NCI-H187 (cell line): ENCODE data around the gene TGFBI.

Source experiments
- DNase-seq, 2 experiments: peaks; one replicate each; lab custom pipeline; 2025; lab: John Stamatoyannopoulos, UW

Gene TGFBI

DNA sequence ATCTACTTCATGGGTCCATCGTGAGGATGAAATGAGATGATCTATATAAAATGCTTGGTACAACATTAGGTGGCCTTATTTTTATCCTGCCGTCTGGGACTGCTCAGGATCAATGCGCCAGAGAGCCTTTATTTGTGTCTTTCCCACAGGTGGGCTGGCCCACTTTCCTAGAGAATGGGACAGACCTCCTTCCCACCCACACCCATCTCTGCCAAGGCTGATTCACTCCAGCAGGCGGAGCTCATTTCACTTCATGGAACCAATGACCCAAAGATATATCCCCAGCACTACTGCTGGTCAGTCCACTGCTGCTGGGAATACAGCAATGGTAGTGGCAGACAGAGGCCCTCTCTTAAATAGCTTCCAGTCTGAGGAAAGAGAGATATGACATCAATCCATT lies 35.7 kb downstream of the TGFBI start:
- DNase-seq: no peak

DNA sequence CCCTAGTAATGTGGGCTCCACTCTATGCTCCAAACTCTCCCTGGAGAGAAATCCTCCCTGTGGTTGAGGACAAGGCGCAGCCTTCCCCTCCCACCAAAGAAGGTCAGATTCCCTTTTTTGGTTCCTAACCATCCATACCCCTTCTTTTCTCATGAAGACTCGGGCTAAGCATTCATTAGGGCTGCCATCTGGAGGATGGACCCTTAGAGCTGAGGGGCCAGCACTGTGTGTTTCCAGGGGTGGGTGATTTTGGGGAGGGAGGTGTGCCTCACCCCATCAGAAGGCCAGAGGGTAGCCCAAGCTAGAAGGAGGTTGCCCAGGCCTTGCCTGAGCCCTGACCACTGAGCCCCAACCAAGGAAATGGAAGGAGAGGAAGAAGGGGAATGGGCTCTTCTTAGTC lies 36.8 kb downstream of the TGFBI start:
- no peak for DNase-seq

DNA sequence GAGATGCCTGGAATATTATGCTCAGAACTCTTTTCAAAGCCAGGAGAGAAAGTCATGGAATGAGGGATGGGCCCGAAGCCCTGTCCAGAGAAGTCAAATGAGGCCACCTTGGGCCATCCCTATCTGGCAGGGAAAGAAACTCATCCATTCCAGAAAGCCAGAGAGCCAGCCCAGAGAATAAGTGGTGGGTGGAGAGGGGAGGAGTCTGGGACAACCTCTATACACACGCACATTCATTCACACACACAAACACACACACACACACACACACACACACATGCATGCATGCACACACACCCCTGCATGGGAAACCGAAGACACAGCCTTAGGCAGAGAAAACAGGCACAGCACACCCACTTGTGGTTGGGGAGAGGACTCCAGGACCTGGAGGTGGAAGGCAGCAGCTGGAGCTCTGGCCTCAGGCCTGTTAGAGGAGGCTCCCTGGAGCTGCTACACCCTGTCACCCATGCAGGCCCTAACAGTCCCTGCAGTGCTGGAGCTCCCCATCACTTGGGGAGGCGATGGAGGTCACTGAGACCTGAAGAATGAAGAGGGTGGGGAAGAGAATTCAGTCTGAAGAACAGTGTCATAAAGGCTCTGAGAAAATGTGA lies 38.0 kb downstream of the TGFBI start:
- no peak for DNase-seq

DNA sequence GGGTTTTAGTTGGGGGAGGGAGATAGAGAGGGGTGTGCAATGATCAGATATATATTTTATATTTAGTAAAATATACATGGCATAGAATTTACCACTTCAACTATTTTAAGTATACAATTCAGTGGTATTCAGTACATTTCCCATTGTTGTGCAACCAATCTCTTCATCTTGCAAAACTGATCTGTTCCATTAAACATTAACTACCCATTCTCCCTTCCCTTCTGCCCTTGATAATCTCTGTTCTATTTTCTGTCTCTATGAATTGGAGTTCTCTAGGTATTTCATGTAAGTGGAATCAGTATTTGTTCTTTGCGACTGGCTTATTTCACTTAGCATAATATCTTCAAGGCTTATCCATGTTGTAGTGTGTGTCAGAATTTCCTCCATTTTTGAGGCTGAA lies 38.6 kb downstream of the TGFBI start:
- no peak for DNase-seq

DNA sequence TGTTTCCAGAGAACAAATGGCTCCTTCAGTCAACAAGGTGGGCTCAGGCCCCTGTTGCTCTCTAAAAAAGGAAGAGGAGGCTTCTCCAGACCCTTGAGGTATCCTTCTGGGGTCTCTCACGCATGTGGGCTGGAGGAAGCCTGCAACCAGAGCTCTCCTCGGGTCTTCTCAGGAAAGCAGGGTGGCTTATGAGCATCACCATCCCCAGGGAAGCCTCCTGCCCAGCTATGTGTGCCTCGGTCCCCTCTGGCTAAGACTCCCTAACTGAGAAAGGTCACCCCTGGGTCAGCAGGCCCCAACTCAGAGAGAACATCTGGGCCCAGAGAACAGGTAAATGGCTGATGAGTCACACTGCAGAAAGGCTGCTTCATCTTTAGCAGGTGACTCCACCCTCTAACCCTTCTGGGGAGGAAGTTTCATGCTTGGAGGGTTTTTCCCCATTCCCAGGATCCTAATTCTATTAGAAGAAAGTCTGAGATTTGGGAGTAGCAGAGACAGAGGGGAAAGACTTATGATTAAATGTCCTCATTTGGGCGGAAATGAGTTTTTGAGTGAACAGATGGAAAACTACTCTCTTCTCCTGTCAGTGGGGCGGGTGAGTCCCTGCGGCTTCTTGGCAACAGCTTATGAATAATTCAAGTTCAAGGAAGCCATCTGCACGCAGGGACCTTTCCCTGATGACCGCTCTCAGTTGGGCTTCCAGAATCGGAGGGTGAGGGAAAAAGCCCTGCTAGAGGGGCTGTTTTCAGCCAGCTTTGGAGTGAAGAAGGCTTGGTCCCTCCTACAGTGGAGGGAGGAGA lies 41.9 kb downstream of the TGFBI start:
- no peak for DNase-seq

DNA sequence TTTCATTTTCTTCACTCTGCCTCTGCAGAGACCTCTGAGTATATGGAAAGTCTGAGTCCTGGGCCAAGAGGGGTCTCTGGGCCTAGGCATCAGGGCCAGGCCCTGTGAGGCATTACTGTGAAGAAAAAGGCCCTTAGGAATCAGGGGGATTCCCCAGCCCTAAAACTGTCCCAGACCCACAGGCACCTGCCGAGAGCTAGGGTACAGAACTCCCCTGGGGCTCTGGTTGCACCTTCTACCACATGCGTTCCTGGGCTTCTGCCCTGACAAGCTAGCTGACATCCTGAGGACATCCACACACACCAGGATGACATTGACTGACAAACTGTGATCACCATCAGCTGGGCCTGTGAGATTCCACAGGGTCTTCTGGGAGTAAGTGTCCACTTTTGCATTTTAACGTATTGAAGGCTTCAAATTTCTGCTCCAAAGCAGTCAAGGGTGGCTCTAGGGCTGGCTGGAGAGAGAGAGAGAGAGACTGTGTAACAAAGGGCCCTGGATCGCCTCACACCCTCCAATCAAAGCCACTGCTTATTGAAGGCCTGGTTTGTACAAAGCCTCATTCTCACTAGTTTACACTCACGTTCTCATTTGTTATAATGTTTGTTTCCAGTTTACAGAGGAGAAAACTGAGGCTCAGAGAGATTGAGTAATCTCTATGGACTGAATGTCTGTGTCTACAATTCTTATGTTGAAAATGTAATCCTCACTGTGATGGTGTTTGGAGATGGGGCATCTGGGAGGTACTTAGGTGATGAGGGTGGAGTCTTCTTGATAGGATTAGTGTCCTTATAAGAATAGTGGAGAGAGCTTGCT lies 45.1 kb downstream of the TGFBI start:
- DNase-seq: no peak

DNA sequence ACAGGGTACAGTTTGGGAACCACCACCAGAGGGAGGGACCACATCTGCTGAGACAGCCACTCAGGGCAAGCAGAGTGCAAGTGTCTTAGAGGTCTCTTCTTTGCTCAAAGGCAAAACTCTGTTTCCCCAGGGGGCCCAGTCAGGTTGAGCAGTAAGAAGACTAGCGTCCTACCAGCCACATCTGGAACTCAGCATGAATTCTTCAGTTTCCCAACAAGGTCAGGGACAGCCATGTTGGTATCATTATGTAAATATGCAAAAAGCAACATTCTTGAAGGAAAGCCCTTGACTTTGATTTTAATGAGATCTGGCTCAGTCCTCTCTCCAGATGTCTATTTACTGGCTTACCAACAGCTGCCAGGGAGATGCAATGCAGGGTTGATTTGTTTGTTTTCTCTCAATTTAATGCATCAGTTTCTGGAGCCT lies 46.7 kb downstream of the TGFBI start:
- DNase-seq: no peak

DNA sequence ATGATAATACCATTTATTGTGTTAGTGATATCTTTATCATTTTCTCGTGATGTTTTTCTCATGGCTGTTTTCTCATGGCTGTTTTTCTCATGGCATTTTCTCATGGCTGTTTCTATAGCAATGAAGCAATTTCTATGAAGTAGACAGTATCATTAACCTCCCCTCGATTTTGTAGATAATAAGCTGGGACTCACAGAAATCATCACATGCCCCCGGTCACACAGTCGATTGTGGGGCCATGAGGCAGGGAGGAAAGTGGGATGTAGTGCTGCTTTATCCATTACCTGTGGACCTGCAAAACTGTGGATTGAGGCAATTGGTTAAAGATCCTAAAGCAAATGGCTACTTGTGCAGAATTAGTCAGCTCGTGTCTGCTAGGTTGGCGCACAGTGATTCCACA lies 47.3 kb downstream of the TGFBI start:
- DNase-seq: no peak

DNA sequence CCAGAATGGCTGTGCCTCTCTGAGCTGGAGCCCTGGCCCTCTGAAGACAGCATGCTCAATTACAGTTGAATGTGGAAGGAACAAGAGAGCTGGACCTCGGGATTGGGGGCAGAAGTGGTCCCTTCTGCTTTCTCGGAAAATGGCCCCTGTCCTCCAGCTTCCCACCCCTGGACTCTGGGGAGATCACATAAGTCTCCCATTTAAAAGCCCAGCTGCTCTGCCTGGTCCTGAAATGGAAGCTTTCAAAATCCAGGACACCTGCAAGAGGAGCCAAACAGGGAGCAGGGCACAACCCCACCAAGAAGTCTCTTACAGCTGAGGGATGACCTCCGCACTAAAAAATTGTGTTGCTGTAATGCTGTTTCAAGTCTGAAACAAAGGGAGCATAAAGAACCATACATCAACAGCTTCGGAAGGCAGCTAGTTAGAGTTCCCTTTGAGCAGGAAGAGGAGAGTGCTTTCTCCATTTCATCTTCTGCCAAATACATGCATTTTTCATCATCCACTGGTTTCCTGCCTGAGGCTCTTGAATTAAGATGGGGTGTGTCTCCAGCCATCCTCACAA lies 48.2 kb downstream of the TGFBI start:
- DNase-seq: no peak

DNA sequence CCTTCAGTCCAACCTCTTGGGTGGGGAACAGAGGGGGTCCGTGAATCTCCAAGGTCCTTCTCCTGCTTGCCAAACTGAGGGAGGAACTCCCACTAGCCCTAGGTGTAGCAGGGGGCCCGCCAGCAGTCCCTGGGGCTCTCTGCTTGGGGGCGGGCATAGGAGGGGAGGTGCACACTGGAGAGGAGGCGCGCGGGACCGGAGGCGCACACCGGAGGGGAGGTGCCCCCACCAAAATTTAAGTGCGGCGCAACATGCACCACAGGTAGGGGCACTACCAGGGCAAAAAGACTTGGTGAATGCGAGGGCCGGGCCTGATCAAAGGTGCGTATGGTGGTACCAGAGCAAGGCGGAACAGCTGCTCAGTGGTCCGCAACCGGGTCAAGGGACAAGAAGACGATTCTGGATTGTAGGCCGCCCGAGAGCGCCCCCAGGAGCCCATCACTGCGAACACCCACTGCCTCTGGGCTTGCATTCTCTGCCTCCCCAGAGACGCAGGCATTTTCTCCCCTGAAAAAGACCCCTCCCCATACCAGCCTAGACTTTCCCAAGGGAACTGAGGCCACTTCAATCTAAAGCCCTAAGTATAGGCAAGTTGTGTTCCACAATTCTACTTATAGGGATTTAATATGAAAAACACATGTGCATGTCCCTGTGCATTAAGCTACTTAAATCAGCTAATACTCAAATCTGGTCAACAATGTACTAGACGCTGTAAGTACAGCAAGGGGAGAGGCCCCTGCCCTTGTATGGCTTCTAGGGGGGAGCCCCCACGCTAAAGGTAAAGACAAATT lies 50.6 kb downstream of the TGFBI start:
- DNase-seq: no peak

DNA sequence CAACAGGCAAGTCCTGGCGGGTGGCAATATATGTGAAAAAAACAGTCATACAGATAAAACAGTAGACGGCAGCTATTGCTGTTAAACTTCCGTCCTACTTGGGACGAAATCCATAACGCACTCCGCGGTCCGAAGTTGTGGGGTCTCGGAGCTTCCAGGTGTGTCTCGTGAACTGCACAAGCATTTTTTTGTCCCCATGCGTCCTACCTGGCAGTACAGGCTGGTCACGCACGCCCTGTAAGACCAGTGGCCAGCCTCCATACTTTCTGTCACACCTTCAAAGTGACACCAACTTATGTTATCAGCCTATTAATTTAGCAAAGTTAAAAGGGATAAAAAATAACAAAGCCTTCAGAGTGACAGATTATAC lies 51.3 kb downstream of the TGFBI start:
- DNase-seq: no peak

DNA sequence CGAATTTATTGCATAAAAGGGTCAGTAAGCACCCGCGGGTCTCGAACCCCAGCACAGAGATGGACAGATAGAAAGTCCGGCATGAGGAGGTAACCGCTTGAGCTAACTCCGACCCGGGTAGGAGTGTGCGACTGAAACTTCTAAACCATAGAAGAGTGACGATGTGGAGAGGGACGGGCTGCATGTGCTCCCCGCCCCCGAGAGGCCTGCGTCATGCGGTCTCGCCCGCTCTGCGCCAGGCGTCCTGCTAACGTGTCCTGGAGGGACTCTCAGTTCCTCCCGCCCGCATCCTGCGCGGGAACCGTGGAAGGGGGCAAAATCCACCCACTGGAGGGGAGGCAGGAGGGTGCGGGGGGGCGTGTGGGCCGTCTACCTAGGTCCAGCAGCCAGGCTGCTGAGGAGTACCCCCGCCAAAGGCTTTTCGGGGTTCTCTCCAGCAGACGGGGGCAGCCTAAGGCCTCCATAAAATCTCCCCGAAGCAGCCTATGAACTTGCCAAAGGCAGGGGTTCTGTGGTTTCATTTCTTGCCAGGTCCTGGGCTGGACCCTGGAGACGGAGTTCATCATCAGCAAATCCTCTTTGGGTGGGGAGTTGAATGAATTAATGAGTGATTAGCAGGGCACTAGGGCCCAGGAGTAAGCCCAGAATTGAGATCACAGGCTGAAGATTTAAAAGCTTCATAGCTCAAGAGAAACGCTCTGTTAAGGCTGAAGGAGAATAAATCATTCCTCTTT lies 51.9 kb downstream of the TGFBI start:
- DNase-seq: no peak

DNA sequence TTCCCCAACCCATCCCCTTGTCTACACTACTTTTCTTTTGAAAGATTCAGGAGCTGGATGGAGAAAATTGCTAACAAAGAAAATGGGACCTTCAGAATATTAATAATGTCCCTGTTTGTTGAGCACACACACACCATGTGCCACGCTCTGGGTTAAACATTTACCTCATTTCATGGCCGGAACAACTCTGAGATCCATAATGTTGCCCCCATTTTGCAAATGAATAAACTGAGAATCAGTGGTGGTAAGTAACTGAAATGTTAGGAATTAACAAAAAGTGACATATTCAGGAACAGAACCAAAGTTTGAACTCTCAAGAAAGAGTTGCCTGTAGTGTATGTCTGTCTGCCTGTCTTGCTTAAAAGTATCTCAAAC lies 52.4 kb downstream of the TGFBI start:
- DNase-seq: no peak

DNA sequence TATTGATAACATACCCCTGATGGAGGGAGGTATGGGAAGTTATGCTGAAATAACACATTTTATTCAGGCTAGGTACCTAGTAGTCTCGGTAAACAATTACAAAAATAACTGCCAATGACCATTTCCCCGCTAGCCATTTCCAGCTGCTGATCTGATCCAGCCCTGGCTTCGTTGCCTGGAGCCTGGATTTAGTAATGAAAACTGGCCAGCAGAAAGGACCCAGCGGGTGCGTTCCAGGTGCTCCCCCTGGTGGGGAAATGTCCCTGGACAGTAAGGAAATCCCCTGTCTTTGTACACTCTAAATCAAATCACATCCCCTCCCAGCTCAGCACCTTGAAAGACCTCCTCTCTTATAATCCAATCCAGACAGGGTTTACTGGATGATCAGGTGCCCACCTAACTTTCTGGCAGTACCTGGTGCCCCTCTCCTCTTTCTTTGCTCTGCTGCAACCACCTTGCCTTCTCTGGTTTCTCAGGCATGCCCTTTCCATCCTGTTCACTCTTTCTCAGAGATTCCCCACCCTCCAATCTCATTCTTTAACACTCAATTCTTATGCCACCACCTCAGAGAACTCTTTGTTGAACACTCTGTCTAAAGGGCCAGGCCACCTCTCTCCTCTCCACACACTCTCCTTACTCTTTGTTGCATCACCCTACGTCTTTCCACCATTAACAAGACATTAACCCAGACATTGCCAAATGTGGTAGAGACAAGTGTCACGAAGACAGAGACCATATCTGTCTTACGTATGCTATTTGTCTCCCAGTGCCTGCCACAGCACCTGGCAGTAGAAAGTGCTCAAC lies 53.8 kb downstream of the TGFBI start:
- DNase-seq: peak in 1 of 2 experiments; percentile 8

DNA sequence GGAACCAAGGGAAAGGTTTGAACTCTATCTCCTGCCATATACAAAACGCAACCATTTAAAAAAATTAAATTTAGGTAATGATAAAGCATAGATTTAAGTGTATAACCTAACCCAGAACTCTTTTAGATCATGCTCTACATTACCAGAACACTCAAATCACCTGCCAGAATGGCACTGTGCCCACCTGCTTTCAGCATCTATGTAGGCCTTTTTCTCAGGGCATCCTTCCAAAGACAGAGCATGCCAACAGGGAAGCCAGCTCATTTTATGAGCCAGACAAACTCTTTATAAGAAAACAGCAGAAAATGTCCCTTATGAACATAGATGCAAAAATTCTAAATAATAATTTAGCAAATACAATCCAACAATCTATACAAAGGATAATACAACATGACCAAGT lies 55.9 kb downstream of the TGFBI start:
- DNase-seq: no peak

DNA sequence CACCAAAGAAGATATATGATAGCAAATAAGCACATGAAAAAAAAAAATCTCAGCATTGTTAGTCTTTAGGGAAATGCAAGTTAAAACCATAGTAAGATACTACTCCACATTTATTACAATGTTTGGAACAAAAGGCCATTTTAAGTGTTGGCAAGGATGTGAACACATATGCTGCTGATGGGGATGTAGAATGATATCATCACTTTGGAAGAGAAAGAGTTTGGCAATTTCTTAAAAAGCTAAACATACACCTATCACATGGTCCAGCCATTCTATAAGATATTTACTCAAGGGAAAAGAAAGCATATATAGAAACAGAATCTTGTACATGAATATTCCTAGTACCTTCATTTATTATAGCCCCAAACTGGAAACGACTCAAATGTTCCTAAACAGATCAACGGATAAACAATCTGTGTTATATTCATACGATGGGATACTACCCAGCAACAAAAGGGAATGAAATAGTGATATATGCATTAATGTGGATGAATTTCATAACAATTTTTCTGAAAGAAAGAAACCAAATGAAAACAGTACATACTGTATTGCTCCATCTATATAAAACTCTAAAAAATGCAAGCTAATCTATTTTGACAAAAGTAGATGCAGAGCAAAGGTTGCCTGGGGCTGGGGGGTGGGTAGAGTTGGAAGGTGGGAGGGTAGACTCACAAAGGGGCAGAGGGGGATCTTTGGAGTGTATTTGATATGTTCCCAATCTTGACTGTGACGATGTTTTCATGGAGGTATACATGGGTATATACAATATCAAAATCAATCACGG lies 58.2 kb downstream of the TGFBI start:
- DNase-seq: no peak

DNA sequence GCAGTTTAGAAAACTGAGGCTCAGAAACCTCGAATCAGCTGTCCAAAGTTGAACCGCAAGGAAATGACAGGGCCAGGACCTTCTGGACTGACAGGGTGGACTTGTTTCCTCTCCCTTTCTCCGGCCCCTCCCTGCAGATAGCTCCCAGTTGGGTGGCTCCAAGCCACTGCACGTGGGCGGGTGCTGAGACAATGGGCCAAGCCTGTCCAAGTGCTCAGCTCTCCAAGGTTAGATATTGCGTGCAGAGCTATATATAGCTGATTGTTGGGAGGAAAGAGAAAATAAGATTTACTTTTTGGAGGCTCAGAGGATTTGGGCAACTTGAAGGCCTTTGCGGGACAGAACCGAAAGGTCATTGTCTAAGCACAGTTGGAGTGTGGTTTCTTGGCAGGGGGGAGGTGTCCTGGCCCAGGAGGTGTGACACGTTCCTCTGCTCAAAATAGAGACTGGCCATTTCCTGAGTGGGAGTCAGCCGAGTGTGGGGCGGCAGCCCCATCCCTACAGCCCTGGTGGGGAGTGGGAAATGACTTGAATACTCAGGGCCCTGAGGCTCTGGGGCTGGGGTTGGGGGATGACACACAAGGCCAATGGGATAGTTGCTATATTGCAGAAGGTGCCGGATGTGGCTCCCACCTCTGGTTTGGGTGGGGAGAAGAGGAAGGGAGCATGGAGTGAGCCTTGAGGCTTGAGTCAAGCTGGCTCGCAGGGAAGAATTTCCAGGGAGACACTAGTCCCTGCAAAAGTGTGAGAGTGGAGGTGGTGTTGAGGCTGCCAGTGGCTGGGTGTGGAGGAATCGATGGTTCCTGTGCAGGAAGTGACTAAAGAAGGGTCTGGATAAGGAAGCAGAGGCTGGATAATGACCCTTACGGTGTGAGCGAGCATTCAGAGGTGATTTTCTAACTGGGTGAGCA lies 59.4 kb downstream of the TGFBI start:
- DNase-seq: no peak

DNA sequence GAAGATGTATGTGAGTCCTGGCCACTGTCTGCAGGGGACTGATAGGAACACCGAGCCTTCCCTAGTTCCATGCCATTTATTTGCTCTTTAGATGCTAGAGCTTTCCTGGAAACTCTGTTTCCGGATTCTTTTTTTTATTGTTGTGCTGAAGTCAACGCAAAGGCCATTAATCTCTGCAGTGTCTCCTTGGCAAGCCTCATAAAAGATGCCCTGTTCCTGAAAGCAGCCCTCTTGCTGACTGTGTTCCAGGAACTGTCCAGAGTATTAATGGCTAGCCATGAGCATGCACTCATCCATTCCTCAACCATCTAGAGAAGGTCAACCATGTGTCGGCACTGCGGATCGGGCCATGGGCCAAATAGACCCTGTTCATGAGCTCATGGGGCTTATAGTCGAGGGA lies 61.0 kb downstream of the TGFBI start:
- no peak for DNase-seq

DNA sequence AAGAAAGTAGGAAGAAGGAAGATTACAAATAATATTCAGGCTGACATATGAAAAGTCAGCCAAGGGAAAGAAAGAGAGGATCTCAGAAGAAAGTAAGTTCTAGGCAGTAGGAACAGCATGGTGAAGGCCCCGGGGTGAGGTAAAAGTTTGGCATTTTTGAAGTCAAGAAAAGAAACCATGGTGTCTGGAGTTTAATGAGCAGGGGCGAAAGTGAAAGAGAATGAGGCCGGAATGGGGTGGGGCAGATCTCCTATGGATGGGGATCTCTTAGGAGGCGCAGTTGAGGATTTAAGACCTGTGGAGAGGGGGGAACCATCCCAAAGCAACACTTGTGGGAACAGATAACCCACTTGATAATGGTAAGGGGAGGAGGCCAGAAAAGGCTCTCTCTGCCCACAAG lies 61.5 kb downstream of the TGFBI start:
- no peak for DNase-seq
